GM18508 (cell line): Measurements from ENCODE around the gene NACC2.
"Not testable (repeated sequence)": the region's sequence is repeated elsewhere in the genome, so short reads cannot be mapped to it uniquely, and the experiment has no call there.

Source experiments
- ATAC-seq: cut with Tn5 transposase; IDR thresholded peaks from one replicate; pipeline ENCODE4 v1.9.1; 2021; ENCODE audit warnings: moderate number of reproducible peaks; ENCODE audit not compliant: insufficient read depth, unreplicated experiment

Gene NACC2

DNA sequence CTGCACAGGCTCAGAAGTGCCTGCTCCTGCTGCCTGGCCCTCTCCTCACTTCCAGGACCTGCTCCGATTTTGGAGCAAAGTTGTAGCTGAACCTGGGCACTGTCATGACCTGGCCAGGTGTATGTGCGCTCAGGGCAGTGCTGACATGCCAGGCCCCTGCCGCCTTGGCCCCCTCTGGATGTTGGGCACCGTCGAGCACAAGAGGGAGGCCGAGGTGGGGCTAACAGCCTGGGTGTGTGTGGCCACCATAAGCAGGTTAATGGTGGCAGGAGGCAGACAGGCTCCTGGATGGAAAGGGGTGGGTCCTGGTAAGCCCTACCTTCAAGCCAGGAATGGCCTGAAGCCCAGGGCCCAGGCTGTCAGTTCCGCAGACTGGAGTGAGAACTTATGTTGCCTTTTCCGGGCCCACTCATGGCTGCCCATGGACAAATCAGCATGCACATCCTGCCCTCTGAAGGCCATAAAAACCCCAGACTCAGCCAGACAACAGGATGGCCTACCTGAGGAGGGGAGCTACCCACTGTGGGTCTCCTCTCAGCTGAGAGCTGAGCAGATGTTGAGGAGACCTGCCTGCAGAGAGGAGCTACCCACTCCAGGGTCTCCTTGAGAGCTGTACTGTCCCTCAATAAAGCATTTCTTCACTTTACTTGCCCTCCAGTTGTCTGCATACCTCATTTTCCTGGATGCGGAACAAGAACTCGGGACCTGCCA, 66.2 kb downstream of the NACC2 start:
- ATAC-seq, result no peak

DNA sequence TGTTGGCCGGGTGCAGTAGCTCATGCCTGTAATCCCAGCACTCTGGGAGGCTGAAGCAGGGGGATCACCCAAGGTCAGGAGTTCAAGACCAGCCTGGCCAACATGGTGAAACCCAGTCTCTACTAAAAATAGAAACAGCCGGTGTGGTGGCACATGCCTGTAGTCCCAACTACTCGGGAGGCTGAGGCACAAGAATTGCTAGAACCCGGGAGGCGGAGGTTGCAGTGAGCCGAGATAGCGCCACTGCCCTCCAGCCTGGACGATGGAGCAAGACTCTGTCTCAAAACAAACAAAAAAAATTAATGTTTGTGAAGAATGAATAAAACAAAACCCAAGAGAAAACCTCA, 68.2 kb downstream of the NACC2 start:
- ATAC-seq, result not testable (repeated sequence)

DNA sequence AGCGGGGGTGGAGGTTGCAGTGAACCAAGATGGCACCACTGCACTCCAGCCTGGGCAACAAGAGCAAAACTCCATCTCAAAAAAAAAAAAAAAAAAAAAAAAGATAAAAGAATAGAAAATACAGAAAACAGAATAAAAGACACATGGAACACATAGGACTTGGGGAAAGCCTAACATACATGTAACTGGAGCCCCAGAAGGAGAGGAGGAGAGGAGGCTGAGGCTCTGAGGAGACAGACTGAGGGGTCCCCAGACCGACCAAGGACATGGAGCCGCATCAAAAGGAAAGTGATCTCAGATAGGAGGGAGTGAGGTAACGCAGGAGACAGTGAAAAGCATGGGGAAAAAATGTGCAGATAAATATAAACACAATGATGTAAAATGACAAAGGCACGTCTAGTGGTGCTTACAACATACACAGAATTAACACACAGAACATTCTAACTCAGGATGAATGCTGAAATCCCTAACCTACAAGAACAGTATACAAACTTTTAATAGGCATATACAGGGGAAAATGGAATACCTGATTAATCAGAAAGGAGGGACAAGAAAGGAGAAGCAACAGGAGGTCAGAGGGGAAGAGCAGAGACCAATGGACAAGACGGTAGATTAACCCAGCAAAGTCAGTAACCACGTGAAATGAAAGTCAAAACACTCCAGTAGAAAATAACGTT, 68.7 kb downstream of the NACC2 start:
- no peak for ATAC-seq

DNA sequence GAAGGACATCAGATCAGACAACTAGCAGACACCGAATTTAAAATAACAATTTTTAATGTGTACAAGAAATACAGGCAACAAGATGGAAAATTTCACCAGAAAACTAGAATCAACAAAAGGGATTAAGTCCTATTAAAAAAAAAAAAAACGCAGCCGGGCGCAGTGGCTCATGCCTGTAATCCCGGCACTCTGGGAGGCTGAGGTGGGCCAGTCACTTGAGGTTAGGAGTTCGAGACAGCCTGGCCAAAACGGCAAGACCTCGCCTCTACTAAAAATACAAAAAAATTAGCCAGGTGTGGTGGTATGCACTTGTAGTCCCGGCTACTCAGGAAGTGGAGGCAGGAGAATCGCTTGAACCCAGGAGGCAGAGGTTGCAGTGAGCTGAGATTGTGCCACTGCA, 69.6 kb downstream of the NACC2 start:
- ATAC-seq, result no peak

DNA sequence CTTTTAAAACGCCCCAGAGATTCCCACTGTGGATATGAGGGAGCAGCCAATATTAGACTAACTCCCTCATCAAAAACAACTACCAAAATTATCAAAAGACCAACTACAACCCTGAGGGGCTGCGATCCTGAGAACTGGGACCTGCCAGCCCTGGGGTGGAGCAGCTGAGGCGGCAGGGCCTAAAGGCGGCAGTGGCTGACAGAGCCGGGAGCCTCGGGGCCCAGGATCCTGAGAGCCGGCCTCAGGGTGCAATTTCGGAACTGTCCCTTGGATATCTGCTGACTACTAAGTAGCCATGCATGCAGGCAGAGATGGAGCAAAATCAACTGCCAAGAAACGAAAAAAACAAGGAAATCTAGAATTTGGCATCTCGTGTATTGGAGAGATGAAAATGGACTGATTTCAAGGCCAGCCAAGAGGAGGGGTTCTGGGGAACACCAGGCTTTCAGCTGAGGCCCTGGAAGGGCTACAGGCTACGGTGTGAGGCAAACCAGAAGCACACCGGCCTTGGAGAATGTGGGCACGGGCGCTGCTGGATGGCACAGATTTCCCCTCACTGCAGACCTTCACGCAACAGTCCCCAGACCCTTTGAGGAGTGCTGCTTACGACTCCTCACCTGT, 70.3 kb downstream of the NACC2 start:
- no peak for ATAC-seq

DNA sequence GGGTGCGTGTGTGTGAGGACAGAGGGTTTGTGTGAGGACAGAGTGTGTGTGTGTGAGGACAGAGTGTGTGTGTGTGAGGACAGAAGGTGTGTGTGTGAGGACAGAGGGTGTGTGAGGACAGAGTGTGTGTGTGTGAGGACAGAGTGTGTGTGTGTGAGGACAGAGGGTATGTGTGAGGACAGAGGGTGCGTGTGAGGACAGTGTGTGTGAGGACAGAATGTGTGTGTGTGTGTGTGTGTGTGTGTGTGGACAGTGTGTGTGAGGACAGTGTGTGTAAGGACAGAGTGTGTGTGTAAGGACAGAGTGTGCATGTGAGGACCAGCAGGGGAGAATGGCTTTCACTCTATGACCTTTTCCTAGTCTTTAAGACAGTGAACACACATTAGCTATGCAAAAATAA, 70.8 kb downstream of the NACC2 start:
- no peak for ATAC-seq

DNA sequence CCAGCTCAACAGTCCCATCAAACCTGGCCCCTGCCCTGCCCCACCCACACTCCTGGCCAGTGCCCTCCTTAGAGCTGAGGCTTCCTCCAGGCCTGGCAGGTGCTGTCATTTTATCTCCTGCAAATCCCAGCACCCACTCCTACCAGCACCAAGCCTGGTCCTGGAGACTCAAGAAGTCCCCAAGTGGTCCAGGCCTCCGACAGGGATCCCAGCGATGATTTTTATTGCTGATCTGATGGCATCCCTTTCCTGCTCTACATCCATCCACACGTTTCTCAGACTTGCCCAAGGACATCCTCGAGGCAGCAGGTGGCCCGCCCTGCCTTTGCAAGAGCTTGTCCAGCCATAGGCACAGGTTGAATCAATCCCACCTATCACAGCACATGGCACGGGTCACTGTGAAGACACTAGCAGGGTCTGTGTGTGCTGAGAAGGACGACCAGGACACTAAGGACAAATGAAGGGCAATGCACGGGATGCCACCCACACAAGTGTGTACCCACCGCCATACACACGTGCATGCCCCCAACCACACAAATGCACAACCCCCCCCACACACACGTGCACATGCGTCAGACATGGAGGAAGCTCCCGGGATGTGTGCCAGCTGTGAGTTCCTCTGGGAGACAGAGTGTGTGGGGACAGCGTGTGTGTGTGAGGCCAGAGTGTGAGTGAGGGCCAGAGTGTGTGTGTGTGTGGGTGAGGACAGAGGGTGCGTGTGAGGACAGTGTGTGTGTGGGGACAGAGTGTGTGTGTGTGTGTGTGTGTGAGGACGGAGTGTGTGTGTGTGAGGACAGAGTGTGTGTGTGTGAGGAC, 71.5 kb downstream of the NACC2 start:
- ATAC-seq, result no peak

DNA sequence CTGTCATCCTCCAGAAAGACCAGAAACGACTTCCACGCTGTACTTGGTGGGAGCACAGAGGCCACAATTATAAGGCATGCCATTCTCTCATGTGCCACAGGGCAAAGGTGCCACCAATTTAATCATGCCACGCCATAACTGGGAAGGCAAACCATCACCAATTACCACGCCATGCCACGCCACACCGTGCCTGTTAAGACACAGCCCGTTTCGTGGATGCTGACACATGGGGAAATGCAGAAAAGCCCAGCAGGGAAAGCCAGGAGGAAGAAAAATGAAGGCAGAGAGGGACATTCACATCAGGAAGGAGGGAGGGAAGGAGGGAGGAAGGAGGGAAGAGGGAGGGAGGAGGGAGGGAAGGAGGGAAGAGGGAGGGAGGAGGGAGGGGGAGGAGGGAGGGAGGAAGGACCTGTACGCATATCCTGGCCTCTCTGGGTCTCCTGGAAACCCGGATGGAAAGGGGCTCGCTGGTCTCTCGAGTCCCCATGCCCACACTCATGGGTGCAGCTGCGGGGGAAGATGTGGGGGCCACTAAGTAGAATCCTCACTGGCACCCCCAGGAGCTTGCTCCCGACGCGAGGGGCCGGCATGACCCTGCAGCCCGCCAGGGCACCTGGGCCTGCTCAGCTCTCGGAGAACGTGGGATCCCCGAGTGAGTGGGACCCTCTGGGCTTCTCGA, 72.2 kb downstream of the NACC2 start:
- ATAC-seq, result no peak

DNA sequence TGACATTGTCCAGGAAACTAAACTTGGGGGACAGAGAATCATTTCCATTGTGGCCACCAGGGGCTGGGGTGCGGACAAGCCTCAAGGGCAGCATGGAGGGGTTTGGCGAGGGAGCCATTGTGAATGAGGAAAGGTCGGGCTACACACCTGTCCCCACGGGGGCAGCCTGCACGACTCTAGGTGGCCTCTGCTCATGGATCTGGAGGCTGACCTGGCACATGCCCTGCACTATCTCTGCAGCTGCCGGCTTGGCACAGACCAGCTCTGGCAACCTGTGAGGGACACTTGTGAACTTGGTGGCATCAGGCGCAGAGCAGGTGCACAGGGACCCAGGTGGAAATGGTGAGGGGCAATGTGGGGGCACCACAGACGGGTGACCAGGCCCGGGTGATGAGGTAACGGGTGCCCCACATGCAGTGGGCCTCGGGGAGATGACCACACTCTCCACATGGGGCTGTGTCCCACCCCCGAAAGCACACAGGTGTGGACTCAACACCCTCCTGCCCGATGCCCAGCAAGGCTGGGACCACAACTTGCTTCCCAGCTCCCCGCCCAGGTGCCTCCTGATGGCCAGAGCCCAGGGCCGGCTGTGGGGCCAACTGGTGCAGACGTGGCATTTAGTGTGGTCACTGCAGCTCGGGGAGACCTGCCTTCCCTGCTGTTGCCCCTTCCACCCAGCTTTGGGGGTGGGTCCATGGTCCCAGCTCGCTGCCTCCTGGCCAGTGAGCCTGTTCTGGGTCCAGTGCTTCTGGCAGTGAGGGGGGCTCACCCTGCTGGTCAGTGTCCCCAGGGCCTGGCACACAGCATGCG, 73.0 kb downstream of the NACC2 start:
- no peak for ATAC-seq

DNA sequence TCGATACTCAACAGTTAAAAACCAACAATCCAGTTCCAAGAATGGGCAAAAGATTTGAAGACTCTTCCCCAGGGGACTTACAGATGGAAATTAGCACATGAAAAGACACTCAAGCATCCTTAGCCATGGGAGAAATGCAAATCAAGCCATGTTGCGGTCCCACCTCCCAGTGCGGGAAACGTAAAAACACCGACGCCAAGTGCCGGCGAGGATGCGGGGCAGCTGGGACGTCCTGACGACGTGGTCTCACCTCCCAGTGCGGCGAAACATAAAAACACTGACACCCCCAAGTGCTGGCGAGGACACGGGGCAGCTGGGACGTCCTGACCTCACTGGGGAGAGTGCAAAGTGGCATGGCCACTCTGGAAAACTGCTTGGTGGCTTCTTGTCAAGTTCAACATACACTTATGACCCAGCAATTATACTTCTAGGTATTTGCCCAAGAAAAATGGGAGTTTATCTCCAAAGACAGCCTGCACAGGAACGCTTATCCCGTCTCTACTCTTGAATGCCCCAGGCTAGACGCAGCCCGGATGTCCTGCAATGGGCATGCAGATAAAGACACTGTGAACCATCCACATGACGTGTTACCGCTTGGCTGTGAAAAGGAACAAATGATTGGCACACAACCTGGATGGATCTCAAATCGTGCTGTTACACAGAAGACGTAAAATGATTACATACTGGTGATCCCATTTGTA, 73.8 kb downstream of the NACC2 start:
- no peak for ATAC-seq

DNA sequence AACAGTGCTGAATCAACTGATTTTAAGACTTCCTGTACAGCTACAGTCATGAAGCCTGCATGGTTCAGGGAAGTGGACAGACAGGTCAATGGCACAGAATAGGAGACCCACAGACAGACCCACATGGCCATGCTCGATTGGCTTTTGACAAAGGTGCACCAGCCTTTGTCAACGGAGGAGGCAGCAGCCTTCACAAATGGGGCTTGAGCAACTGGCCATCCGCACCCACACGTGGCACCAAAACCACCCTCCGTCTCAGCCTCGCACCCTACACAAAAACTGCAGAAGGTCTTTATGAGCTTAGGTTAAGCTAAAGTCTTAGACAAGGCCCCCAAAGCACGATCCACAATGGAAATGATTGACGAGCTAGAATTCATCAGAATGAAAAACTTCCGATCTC, 74.4 kb downstream of the NACC2 start:
- ATAC-seq, result no peak

DNA sequence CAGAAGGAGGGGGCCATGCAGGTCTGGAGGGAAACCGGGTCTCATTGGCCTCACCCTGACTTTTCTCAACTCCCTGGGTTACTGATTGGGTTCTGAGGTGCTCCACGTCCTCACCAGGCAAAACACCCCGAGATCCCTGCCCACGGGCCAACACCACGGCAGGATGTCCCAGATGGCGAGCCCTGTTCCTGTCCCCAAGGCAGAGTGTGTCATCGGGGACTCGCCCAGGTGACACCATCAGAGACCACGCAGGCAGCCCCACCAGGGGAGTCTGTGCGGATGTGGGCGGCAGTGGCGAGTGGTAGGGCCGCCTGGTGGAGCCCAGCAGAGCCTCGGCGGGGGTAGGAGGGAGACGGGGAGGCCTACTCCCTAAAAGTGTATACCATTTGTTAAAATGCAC, 74.9 kb downstream of the NACC2 start:
- ATAC-seq, result no peak

DNA sequence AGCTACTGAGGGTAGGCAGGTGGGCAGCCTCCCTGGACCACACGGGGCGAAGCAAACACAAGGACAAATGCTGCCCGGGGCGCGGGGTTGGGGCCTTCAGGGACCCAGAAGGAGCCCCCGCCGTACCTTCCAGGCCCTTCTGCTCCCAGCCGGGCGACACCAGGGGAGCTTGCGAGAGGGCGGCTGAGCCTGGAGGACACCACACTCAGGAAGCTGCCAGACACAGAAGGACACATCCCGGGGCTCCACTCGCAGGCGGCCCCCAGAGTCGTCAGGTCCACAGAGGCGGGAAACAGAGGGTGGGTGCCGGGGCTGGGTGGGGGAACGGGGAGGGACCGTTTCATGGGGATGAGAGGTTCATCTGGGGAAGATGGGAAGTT, 75.4 kb downstream of the NACC2 start:
- no peak for ATAC-seq

DNA sequence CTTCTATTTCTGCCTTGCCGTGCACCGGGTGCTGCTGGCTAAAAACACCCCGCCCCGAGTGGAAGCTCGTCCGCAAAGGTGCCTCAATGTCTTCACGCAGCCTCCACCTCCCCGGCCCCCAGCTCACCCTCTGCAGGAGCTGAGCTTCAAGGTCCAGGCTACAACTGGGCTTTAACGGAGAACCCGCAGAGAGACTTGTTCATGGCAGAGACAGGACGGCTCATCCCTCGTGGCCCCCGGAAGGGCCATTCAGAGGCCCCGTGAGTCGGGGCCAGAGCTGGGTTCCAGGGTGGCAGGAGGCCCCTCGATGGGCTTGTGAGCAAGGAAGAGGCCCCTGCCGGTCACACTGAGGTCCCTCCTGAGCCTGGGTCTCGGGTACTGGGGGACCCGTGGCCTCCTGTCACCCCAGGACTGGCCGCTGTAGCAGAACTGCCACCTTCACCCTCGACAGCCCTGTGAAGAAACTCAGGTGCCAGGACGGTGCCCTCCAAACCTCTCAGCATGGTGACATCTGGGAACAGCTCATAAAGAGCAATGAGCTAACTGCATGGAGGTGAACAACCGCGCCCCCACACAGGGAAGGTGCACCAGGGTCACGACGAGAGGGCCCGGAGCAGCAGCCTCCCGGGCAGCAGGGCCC, 75.9 kb downstream of the NACC2 start:
- ATAC-seq, result no peak

DNA sequence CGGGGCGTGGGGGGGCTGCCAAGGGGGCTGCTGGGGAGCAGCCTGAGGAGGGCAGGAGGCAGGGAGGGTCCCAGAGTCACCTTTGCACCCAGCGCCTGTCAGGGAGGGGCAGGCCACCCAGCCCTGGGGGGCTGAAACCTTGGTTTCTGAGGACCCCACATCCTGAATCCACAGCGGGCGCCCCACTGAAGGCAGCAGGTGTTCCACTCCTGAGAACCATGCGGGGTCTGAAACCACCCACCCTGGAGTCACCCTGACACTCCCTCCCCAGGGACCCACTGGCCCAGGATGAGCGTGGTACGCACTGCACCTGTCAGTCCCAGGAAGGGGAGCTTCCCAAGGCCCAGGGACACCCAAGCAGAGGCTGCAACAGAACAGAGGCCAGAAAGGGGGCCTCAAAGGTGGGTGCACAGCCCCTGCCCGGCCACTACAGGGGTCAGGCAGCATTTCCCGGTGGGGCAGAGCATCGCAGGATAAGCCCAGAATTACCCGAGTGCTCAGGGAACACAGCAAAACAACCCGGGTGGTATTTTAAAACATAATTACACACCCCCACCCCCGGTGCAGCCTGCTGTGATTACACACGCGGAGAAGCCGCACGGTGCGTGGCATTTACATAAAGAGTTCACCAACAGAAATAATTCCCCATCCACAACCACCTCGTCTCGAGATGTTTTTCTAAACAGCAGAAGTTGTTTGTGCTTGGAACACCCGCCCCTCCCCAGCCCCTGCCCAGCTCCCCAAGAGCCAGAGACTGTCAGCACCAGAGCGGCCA, 76.6 kb downstream of the NACC2 start:
- ATAC-seq, result no peak

DNA sequence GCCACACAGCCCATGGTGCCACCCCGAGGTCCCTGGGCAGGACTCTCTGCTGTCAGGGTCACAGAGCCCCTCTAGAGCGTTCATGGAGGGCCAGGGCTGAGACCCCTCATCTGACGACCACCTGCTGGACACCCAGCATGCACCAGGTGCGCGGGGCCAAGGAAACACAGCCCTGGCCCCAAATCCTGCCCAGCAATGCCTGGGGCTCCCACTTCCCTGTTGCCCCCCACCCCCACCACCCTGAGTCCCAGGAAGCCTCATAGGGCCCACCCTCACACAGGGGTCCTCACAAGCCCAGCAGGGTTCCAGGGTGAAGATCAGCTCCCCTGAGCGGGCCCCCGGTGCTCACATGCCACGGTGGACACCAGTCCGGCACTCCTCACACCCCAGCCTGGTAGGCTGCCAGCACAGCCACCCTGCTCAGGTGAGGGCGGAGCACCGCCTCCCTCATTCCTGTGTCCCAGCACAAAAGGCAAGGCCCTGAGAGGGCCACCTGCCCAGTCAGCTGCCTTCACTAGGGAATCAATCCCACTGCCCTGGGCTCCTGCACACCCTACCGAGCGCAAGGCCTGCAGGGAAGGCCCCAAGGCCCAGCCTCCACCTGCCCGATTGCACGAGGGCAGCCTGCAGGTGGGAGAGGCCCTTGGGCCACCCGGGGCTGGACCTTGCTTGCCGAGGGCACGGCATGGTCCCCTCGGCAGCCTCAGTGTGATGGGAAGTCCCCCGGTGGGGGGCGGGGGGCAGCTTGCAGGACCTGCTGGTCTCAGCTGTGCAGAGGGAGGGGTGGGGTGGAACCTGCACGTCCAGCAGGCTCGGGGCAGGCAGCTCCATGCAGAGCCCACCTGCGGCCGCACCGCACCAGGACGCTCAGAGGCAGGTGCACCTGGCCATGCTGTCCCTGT, 77.5 kb downstream of the NACC2 start:
- no peak for ATAC-seq
